ENCODE data around the gene PLAC1. TPM values are rescaled to one million over a fixed set of nuclear protein-coding genes. Genes with fewer than 3 reads are reported as not detected.

PLAC1 gene
- total RNA-seq, 1 donor from 2014 or later: 1.3 TPM

DNA sequence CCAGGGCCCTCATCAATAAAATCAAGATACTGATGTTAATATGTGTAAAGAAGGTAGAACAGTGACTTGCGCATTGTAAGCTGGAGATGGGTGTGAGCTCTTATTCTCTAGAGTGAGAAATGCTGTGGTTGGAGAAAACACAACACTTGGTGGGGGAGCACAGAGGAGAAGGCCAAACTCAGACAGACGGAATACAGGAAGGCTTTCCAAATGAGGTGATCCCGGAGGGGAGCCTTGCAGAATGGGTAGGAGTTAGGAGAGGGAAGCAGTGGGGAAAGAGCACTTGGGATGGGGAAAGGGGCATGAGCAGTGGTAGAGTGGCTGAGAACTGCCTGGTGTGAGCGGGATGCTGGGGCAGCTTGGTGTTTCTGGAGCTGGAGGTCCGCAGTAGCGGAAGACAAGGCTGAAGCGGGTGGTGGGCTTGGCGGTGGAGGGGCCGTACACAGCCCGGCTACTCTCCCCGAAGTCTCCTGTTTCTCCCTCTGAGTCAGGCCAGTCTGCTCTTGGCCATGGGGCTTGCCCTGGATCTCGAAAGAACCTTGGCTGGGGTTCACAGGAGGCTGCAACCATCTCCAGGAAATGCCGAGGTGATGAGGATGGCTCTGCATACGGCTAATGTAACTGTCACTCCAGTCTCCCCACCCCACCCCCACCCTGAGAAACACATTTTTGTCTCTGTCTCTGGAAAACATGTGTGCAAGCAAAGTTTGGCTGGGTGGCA lies 11.3 kb upstream of the PLAC1 start:
- no peak overlapping the region for H3K4me3 ChIP-seq (ENCODE audit: low read depth, low read length)
- H3K27me3 ChIP-seq (ENCODE audit: control insufficient read depth, insufficient read depth, low read length): no peaks in the 10 kb centered on the region
- FAIRE-seq: no peak
- TF ChIP-seq, protein P1, sequence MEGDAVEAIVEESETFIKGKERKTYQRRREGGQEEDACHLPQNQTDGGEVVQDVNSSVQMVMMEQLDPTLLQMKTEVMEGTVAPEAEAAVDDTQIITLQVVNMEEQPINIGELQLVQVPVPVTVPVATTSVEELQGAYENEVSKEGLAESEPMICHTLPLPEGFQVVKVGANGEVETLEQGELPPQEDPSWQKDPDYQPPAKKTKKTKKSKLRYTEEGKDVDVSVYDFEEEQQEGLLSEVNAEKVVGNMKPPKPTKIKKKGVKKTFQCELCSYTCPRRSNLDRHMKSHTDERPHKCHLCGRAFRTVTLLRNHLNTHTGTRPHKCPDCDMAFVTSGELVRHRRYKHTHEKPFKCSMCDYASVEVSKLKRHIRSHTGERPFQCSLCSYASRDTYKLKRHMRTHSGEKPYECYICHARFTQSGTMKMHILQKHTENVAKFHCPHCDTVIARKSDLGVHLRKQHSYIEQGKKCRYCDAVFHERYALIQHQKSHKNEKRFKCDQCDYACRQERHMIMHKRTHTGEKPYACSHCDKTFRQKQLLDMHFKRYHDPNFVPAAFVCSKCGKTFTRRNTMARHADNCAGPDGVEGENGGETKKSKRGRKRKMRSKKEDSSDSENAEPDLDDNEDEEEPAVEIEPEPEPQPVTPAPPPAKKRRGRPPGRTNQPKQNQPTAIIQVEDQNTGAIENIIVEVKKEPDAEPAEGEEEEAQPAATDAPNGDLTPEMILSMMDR (IDR thresholded peaks at IDR 0.05; ENCODE audit: insufficient read depth, low read length, severe bottlenecking): no peak
- DNase-seq (ENCODE audit: low read depth): peak; percentile 74
- no peaks in the 10 kb centered on the region for H3K36me3 ChIP-seq (ENCODE audit: control insufficient read depth, insufficient read depth, low read length)

DNA sequence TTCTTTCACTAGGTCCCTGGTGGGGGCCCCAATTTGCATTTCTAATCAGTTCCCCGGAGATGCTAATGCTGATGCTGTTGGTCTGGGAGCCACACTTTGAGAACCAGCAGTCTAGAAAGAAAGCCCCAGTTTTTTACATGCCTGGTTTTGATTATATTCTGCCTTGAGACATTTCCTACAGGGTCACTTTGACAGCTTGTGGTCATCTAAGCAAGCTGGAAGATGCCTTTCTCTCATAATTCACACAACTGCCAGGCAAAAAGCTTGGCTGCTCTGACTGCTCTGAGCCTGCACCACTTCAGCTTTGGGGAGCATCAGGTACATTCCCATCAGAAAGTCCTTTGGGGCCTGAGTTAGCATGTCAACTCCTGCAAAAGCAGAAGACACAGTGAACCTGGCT lies 5.9 kb upstream of the PLAC1 start:
- no peak overlapping the region for H3K4me3 ChIP-seq (ENCODE audit: low read depth, low read length)
- DNase-seq (ENCODE audit: low read depth) (no peak), FAIRE-seq (no peak)
- H3K27me3 ChIP-seq (ENCODE audit: control insufficient read depth, insufficient read depth, low read length): no peaks in the 10 kb centered on the region
- TF ChIP-seq, protein P1 (IDR thresholded peaks at IDR 0.05; ENCODE audit: insufficient read depth, low read length, severe bottlenecking): no peak
- no peaks in the 10 kb centered on the region for H3K36me3 ChIP-seq (ENCODE audit: control insufficient read depth, insufficient read depth, low read length)

DNA sequence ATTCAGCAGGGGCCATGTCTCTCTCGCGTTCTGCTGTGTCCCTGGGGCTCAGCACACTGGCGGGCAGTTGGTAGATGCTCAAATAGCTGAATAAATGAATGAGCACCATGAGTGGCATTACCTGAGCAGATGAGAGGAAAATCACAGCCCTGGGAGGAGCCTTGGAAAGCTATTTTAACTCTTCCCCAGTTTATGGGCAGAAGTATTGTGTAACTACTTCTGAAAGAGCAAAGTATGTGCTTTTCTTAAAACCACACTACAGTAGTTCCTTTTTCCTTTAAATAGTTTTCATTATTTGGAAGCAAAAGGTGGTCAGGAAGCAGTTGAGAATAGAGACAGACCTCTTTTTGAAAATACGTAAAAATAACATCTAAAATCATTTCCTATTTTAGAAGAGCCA lies 3.0 kb upstream of the PLAC1 start:
- Histone ChIP-seq H3K4me3 (ENCODE audit: low read depth, low read length) (no peak overlapping the region), H3K27me3 (ENCODE audit: control insufficient read depth, insufficient read depth, low read length) (no peaks in the 10 kb centered on the region), H3K36me3 (ENCODE audit: control insufficient read depth, insufficient read depth, low read length) (no peaks in the 10 kb centered on the region)
- DNase-seq (ENCODE audit: low read depth): no peak
- TF ChIP-seq, protein P1 (IDR thresholded peaks at IDR 0.05; ENCODE audit: insufficient read depth, low read length, severe bottlenecking): no peak
- no peak for FAIRE-seq

DNA sequence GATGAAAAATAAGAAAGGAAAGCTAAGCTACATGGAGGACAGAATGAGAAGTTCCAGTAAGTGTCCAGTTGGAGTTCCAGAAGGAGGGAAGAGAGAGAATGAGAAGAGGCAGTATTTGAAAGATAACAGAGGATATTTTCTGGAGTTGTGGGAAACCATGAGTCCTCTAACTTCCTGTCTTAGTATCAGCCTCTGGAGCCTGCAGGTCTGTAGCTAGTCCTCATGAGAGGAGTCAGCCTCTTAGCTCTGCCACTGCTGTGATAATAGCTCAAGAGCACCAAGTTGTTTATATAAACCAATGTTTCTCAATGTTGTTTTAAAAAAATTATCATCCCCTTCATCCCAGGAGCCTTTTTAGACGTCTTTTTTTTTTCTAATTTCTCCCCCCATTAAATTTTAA lies 2.4 kb upstream of the PLAC1 start:
- no peaks in the 10 kb centered on the region for H3K27me3 ChIP-seq (ENCODE audit: control insufficient read depth, insufficient read depth, low read length)
- FAIRE-seq: no peak
- H3K36me3 ChIP-seq (ENCODE audit: control insufficient read depth, insufficient read depth, low read length): no peaks in the 10 kb centered on the region
- DNase-seq (ENCODE audit: low read depth): no peak
- H3K4me3 ChIP-seq (ENCODE audit: low read depth, low read length): no peak overlapping the region
- TF ChIP-seq, protein P1 (IDR thresholded peaks at IDR 0.05; ENCODE audit: insufficient read depth, low read length, severe bottlenecking): no peak

DNA sequence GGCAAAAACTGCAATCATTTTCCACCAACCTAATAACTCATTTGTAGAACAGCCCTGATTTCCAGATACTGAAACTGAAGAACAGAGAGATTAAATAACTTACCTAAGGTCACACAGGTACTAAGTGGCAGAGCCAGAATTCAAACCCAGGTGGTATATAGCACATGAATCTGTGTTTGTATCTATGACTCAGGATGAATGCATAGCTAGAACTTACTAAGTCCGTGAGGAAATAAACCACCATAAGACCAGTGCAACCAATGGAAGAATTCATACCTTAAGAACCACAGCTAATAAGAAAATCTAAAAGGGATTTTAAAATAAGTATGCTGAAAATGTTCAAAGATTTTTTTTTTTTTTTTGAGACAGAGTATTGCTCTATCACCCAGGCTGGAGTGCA lies 1.5 kb upstream of the PLAC1 start:
- H3K4me3 ChIP-seq (ENCODE audit: low read depth, low read length): no peak overlapping the region
- DNase-seq (ENCODE audit: low read depth): peak; percentile 61

More for the DNA sequence above, 1.5 kb upstream of the PLAC1 start:
- Histone ChIP-seq H3K36me3 (ENCODE audit: control insufficient read depth, insufficient read depth, low read length) (no peaks in the 10 kb centered on the region), H3K27me3 (ENCODE audit: control insufficient read depth, insufficient read depth, low read length) (no peaks in the 10 kb centered on the region)
- no peak for FAIRE-seq
- TF ChIP-seq, protein P1 (IDR thresholded peaks at IDR 0.05; ENCODE audit: insufficient read depth, low read length, severe bottlenecking): no peak

All from bronchial epithelial cell (primary cell).